GM20000 (cell line): Measurements from ENCODE around the gene RCAN3.

ENCODE experiments used
- DNase-seq: peaks from one replicate; pipeline ENCODE4 v3.0.0; 2012; ENCODE audit warnings: low spot score
- CTCF ChIP-seq: IDR thresholded peaks from 2 replicates; pipeline ENCODE4 v1.5.1; 2012; ENCODE audit warnings: mild to moderate bottlenecking, control low read depth; ENCODE audit errors: extremely low read depth, missing control alignments

The RCAN3 gene

GRCh38 chr1:24568475-24568874, 65.8 kb downstream of the RCAN3 start:
- TF ChIP-seq CTCF = no peak
- DNase-seq = no peak

- TF ChIP-seq CTCF = no peak
Measured at GRCh38 chr1:24570265-24571125, 67.9 kb downstream of the RCAN3 start.

GRCh38 chr1:24572301-24572700, 69.7 kb downstream of the RCAN3 start:
- DNase-seq = no peak
- TF ChIP-seq CTCF = no peak

More at GRCh38 chr1:24570265-24571125, 67.9 kb downstream of the RCAN3 start:
- no peak for DNase-seq

- TF ChIP-seq CTCF = no peak
- DNase-seq = no peak
Measured at GRCh38 chr1:24575905-24576587, 73.4 kb downstream of the RCAN3 start.

- TF ChIP-seq CTCF = no peak
Measured at GRCh38 chr1:24578846-24579245, 76.2 kb downstream of the RCAN3 start.

GRCh38 chr1:24580756-24581155, 78.1 kb downstream of the RCAN3 start:
- DNase-seq = no peak
- TF ChIP-seq CTCF = no peak

More at GRCh38 chr1:24578846-24579245, 76.2 kb downstream of the RCAN3 start:
- DNase-seq = no peak

- no peak for TF ChIP-seq CTCF
- no peak for DNase-seq
Measured at GRCh38 chr1:24584171-24584647, 81.6 kb downstream of the RCAN3 start.
